Measurements from ENCODE around the gene CC2D2B. TPM values are rescaled to one million over a fixed set of nuclear protein-coding genes. Genes with fewer than 3 reads are reported as not detected.

CC2D2B gene
- total and polyA plus RNA-seq, 2 of the 13 experiments (the other 11 are each of a cell fraction or from before 2014, with no cell fraction given) = 0.20 TPM; not detected in 1

- TF ChIP-seq SAFB2 (CRISPR knock-in tag; IDR thresholded peaks at IDR 0.05; ENCODE audit: borderline replicate concordance, low read depth) (peak; percentile 39; the same call in 1 of the 2 replicates), ZNF841 (CRISPR knock-in tag; IDR thresholded peaks at IDR 0.05; ENCODE audit: borderline replicate concordance) (0 out of 2 replicates have a peak, but pooled peaks have one; percentile 64), GATAD2A (CRISPR knock-in tag; IDR thresholded peaks at IDR 0.05) (no peak), MYC (CRISPR knock-in tag; IDR thresholded peaks at IDR 0.05; ENCODE audit: borderline replicate concordance) (peak; percentile 63; the same call in 1 of the 2 replicates), MED13 (CRISPR knock-in tag; IDR thresholded peaks at IDR 0.05) (no peak), ZNF234 (CRISPR knock-in tag; conservative IDR thresholded peaks at IDR 0.05) (no peak), KAT8 (CRISPR knock-in tag; IDR thresholded peaks at IDR 0.05) (0 out of 2 replicates have a peak, but pooled peaks have one; percentile 42), ZNF552 (CRISPR knock-in tag; IDR thresholded peaks at IDR 0.05; ENCODE audit: borderline replicate concordance) (no peak), ZNF354B (CRISPR knock-in tag; IDR thresholded peaks at IDR 0.05) (no peak), ZFP36L1 (CRISPR knock-in tag; IDR thresholded peaks at IDR 0.05) (no peak; the same call in 1 of the 2 replicates), ZBTB37 (CRISPR knock-in tag; IDR thresholded peaks at IDR 0.05) (no peak), TAF1 (CRISPR knock-in tag; IDR thresholded peaks at IDR 0.05) (peak; percentile 75), FOSL2 (CRISPR knock-in tag; IDR thresholded peaks at IDR 0.05) (no peak; the same call in 1 of the 2 replicates), ZUFSP (CRISPR knock-in tag; IDR thresholded peaks at IDR 0.05; ENCODE audit: borderline replicate concordance) (no peak), TEAD2 (CRISPR knock-in tag; IDR thresholded peaks at IDR 0.05) (no peak; the same call in 1 of the 2 replicates), ZNF343 (CRISPR knock-in tag; IDR thresholded peaks at IDR 0.05) (peak; percentile 77; the same call in 1 of the 2 replicates), PHF5A (CRISPR knock-in tag; IDR thresholded peaks at IDR 0.05; ENCODE audit: low read depth, unreplicated experiment) (peak; percentile 13), MED1 (CRISPR knock-in tag; IDR thresholded peaks at IDR 0.05) (peak; percentile 72), FOXJ3 (CRISPR knock-in tag; IDR thresholded peaks at IDR 0.05; ENCODE audit: borderline replicate concordance) (no peak)
- TF ChIP-seq, protein P1, sequence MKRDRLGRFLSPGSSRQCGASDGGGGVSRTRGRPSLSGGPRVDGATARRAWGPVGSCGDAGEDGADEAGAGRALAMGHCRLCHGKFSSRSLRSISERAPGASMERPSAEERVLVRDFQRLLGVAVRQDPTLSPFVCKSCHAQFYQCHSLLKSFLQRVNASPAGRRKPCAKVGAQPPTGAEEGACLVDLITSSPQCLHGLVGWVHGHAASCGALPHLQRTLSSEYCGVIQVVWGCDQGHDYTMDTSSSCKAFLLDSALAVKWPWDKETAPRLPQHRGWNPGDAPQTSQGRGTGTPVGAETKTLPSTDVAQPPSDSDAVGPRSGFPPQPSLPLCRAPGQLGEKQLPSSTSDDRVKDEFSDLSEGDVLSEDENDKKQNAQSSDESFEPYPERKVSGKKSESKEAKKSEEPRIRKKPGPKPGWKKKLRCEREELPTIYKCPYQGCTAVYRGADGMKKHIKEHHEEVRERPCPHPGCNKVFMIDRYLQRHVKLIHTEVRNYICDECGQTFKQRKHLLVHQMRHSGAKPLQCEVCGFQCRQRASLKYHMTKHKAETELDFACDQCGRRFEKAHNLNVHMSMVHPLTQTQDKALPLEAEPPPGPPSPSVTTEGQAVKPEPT (CRISPR knock-in tag; IDR thresholded peaks at IDR 0.05; ENCODE audit: low read depth) = peak; percentile 97; the same call in 1 of the 2 replicates
These were observed 135.5 kb downstream of the CC2D2B start, which contains the start of gene CCNJ (continued) for GRCh38 chr10:96043033-96043892.
